Skeletal muscle cell (primary cell): ENCODE measurements around the gene TMEM108.
A peak's percentile ranks its signal among the peaks of the same experiment; 100 is the strongest.
"Not testable (repeated sequence)": the region's sequence is repeated elsewhere in the genome, so short reads cannot be mapped to it uniquely, and the experiment has no call there.

Source experiments
- DNase-seq: peaks from one replicate; pipeline ENCODE4 v3.0.0-alpha.2; 2010; ENCODE audit warnings: low read depth
- H3K4me3 ChIP-seq: 2 replicates; pipeline ENCODE4 v1.5.1; 2011; ENCODE audit warnings: low read depth, mild to moderate bottlenecking, control low read depth, low read length, moderate library complexity

The TMEM108 gene

GRCh38 chr3:133038089-133038730 lies at the start of gene TMEM108:
TSS of gene TMEM108 (plus strand) at chr3:133038391.
- DNase-seq = peak; percentile 5
- H3K4me3 ChIP-seq = peak within 1 kb of the TSS; percentile 64

GRCh38 chr3:132995971-132996370 lies 42.2 kb upstream of the TMEM108 start:
- H3K4me3 ChIP-seq = no peak overlapping the region
- no peak for DNase-seq

GRCh38 chr3:132997404-132998185 lies 40.6 kb upstream of the TMEM108 start:
- DNase-seq = no peak
- no peak overlapping the region for H3K4me3 ChIP-seq

- not testable (repeated sequence) for DNase-seq
Measured at GRCh38 chr3:133005032-133005431, 33.2 kb upstream of the TMEM108 start.

GRCh38 chr3:133007601-133008000 lies 30.6 kb upstream of the TMEM108 start:
- no peak overlapping the region for H3K4me3 ChIP-seq
- DNase-seq = no peak

More at GRCh38 chr3:133005032-133005431, 33.2 kb upstream of the TMEM108 start:
- H3K4me3 ChIP-seq = not testable (repeated sequence)

- no peak for DNase-seq
- H3K4me3 ChIP-seq = no peak overlapping the region
Measured at GRCh38 chr3:133014325-133014724, 23.9 kb upstream of the TMEM108 start.

GRCh38 chr3:133015573-133015972 lies 22.6 kb upstream of the TMEM108 start:
- not testable (repeated sequence) for DNase-seq, H3K4me3 ChIP-seq

- H3K4me3 ChIP-seq = no peak overlapping the region
- no peak for DNase-seq
Measured at GRCh38 chr3:133016838-133017309, 21.3 kb upstream of the TMEM108 start.

- no peak overlapping the region for H3K4me3 ChIP-seq
- DNase-seq = no peak
Measured at GRCh38 chr3:133018921-133019320, 19.3 kb upstream of the TMEM108 start.

- DNase-seq = no peak
- H3K4me3 ChIP-seq = no peak overlapping the region
Measured at GRCh38 chr3:133021206-133021605, 17.0 kb upstream of the TMEM108 start.

- no peak overlapping the region for H3K4me3 ChIP-seq
- no peak for DNase-seq
Measured at GRCh38 chr3:133023362-133023761, 14.8 kb upstream of the TMEM108 start.

- H3K4me3 ChIP-seq = no peak overlapping the region
- no peak for DNase-seq
Measured at GRCh38 chr3:133025546-133025945, 12.6 kb upstream of the TMEM108 start.

- H3K4me3 ChIP-seq = no peak overlapping the region
- DNase-seq = no peak
Measured at GRCh38 chr3:133032301-133032700, 5.9 kb upstream of the TMEM108 start.

GRCh38 chr3:133037436-133037835 lies 755 bp upstream of the TMEM108 start:
- DNase-seq = no peak
- H3K4me3 ChIP-seq = peak overlapping the region; percentile 64

- DNase-seq = no peak
- peak overlapping the region; percentile 64 for H3K4me3 ChIP-seq
Measured at GRCh38 chr3:133038731-133039375, 662 bp downstream of the TMEM108 start.

GRCh38 chr3:133040696-133041523 lies 2.7 kb downstream of the TMEM108 start:
- H3K4me3 ChIP-seq = no peak overlapping the region
- DNase-seq = peak; percentile 22

- no peak overlapping the region for H3K4me3 ChIP-seq
- DNase-seq = no peak
Measured at GRCh38 chr3:133041524-133041829, 3.3 kb downstream of the TMEM108 start.

- no peak for DNase-seq
- H3K4me3 ChIP-seq = no peak overlapping the region
Measured at GRCh38 chr3:133042778-133043177, 4.6 kb downstream of the TMEM108 start.

GRCh38 chr3:133047980-133048379 lies 9.8 kb downstream of the TMEM108 start:
- DNase-seq = no peak
- H3K4me3 ChIP-seq = no peak overlapping the region

GRCh38 chr3:133049491-133049890 lies 11.3 kb downstream of the TMEM108 start:
- DNase-seq = no peak

More at GRCh38 chr3:133049491-133049890, 11.3 kb downstream of the TMEM108 start:
- no peak overlapping the region for H3K4me3 ChIP-seq
